Measurements from ENCODE around the gene FZD8.

Gene FZD8

DNA sequence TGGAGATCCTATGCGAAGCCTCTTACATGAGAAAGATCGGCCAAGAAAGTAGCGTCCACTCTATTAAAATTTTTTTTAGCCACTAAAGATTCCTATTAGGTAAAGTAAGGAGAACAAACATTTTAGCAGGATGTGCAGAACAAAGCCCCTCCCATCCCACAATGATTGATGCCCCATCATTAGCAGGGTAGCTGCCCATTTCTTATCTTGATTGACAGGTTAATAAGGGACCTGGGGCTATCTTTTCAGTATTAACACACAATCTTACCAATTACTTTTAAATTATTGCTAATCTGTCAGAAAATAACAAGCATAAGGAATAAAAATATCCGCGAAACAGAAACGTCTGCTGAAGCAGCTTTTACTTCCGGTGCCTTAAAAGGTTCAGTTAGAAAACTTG, 5.1 kb downstream of the FZD8 start:
- H3K36me3 Mint-ChIP-seq (ENCODE audit: low read depth): no peaks in the 10 kb centered on the region
- peaks cover 50% of the 10 kb centered on the region for H3K27me3 Mint-ChIP-seq
- H3K4me3 Mint-ChIP-seq: no peak overlapping the region

DNA sequence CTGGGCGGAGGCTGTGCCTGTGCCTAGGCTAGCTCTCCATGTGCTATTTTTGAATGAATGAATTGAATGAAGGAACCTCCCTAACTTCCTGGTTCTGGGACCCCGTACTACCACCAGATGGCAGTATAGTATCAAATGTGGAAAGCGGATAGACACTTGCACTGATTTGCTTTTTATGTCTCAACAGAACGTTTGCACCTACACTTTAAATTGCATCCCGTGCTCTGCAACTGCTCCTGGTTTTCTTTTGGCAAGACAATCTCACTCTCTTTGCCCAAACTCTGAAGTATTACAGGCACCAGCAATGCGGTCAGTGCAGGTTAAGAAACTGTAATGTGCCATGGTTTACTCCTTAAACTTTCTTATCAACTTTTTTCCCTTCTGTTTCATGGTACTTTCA, 6.5 kb downstream of the FZD8 start:
- Mint-ChIP-seq H3K4me3 (no peak overlapping the region), H3K27me3 (peaks cover 45% of the 10 kb centered on the region), H3K9me3 (no peaks in the 10 kb centered on the region), H3K27ac (no peak overlapping the region), H3K36me3 (ENCODE audit: low read depth) (no peaks in the 10 kb centered on the region), H3K4me1 (ENCODE audit: low read depth) (peaks cover 11% of the 10 kb centered on the region)
- no peak for DNase-seq

More for the DNA sequence above, 5.1 kb downstream of the FZD8 start:
- H3K9me3 Mint-ChIP-seq: no peaks in the 10 kb centered on the region
- no peak overlapping the region for H3K27ac Mint-ChIP-seq
- DNase-seq: no peak
- peaks cover 15% of the 10 kb centered on the region for H3K4me1 Mint-ChIP-seq (ENCODE audit: low read depth)

DNA sequence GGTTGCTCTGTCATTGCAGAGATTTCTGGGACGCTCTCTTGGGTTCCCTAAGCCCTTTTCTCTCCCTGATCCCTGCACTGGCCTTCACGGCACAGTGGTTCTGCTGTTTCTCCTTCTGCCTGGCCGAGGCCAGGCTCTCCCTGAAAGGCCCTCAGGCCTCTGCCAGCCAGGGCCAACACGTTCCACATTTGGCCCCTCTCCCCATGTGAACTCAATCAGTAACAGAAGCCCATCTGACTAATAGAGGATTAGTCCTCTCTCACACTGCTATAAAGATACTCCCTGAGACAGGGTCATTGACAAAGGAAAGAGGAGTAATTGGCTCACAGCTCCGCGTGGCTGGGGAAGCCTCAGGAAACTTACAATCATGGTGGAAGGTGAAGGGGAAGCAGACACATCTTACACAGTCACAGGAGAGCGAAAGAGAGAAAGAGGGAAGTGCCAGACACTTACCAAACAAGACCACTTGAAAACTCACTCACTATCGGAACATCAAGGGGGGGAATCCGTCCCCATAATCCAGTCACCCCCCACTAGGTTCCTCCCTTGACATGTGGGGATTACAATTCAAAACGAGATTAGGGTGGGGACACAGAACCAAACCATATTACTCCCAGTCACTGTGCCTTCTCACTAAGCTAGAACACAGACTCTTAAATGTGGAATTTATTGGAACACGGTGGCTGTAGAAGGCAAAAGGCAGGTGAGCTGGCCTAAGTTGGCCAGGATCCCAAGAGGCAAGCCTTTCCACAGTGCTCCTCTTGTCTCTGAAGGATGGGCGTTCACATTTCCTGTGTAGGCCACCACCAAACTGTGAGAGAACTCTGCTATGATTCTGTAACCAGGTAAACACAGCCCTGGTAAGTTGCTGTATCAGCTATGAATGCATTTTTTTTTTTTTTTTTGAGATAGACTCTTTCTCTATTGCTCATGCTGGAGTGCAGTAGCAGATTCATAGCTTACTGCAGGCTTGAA, 8.8 kb downstream of the FZD8 start:
- Mint-ChIP-seq H3K4me3 (no peak overlapping the region), H3K9me3 (no peaks in the 10 kb centered on the region), H3K4me1 (ENCODE audit: low read depth) (peaks cover 2% of the 10 kb centered on the region), H3K27me3 (peaks cover 37% of the 10 kb centered on the region), H3K36me3 (ENCODE audit: low read depth) (no peaks in the 10 kb centered on the region), H3K27ac (no peak overlapping the region)
- DNase-seq: no peak

DNA sequence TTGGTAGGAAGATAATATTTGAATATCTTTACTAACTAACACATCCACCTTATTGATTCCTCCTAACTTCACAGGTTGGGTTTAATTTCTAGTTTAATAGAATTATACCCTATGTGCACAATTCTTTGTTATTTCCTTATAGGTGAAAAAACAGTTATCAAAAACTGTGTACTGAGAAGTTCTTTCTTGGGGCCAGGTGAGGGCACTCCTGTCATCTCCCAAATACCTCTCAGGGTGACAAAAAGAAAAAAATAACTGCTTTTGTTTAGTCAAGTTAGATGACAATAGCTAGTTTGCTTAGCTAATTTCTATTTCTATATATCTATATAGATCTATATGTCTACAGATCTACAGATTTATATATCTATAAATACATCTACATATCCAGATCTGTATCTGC, 10.1 kb downstream of the FZD8 start:
- Mint-ChIP-seq H3K4me3 (no peak overlapping the region), H3K9me3 (no peaks in the 10 kb centered on the region), H3K36me3 (ENCODE audit: low read depth) (no peaks in the 10 kb centered on the region), H3K27ac (no peak overlapping the region), H3K27me3 (peaks cover 27% of the 10 kb centered on the region), H3K4me1 (ENCODE audit: low read depth) (no peaks in the 10 kb centered on the region)
- no peak for DNase-seq

DNA sequence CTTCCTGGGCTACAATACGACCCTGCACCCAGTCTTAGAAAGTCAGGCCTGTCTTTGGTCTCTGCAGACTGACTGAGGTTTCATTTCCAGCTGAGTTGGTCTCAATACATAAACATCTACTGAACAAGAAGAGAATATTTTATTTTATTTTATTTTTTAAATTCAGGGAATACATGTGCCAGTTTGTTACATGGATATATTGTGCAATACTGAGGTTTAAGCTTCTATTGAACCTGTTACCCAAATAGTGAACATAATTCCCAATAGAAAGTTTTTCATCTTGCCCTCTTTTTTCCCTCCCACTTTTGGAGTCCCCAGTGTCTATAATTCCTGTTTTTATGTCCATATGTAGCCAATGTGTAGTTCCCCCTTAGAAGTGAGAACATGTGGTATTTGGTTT, 10.7 kb downstream of the FZD8 start:
- DNase-seq: no peak
- Mint-ChIP-seq H3K4me3 (no peak overlapping the region), H3K27me3 (peaks cover 22% of the 10 kb centered on the region), H3K4me1 (ENCODE audit: low read depth) (no peaks in the 10 kb centered on the region), H3K27ac (no peak overlapping the region), H3K36me3 (ENCODE audit: low read depth) (no peaks in the 10 kb centered on the region), H3K9me3 (no peaks in the 10 kb centered on the region)

DNA sequence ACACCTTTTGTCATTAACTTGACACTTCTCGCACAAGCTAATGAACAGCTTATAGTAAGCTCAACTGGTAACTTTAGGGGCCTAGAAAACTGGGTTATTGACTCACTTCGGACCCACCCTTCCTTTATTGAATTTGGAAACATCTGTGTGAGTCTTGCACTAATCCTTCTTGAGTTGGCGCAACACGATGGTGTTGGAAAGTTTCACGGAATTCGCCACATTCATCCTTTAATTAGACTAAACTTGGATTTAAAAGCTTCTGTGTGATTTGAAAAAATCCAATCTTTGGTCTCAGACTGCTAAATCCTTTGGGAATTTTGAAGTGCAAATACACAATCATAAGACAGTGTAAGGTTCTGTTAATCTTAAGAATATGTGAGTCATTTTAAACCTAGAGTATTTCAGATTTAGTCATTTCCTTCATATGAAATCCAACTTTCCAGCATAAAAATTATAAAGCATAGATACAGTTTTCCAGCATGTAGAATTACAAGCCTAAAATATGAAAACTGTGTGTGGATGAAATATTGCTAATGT, 15.1 kb downstream of the FZD8 start:
- no peaks in the 10 kb centered on the region for H3K4me1 Mint-ChIP-seq (ENCODE audit: low read depth)
- H3K36me3 Mint-ChIP-seq (ENCODE audit: low read depth): no peaks in the 10 kb centered on the region
- H3K27me3 Mint-ChIP-seq: peaks cover 33% of the 10 kb centered on the region
- DNase-seq: no peak
- no peaks in the 10 kb centered on the region for H3K9me3 Mint-ChIP-seq
- H3K27ac Mint-ChIP-seq: no peak overlapping the region
- no peak overlapping the region for H3K4me3 Mint-ChIP-seq

GRCh38 chr10:35614312-35614711, 27.8 kb downstream of the FZD8 start:
- Mint-ChIP-seq H3K27me3 (peaks cover 58% of the 10 kb centered on the region), H3K9me3 (peaks cover 11% of the 10 kb centered on the region), H3K4me3 (no peak overlapping the region)

GRCh38 chr10:35613597-35614226, 28.4 kb downstream of the FZD8 start:
- Mint-ChIP-seq H3K36me3 (ENCODE audit: low read depth) (no peaks in the 10 kb centered on the region), H3K4me3 (no peak overlapping the region), H3K27me3 (peaks cover 62% of the 10 kb centered on the region), H3K4me1 (ENCODE audit: low read depth) (no peaks in the 10 kb centered on the region), H3K27ac (no peak overlapping the region), H3K9me3 (peaks cover 11% of the 10 kb centered on the region)
- no peak for DNase-seq

More at GRCh38 chr10:35614312-35614711, 27.8 kb downstream of the FZD8 start:
- H3K27ac Mint-ChIP-seq: no peak overlapping the region
- no peaks in the 10 kb centered on the region for H3K36me3 Mint-ChIP-seq (ENCODE audit: low read depth)
- no peaks in the 10 kb centered on the region for H3K4me1 Mint-ChIP-seq (ENCODE audit: low read depth)
- DNase-seq: no peak

DNA sequence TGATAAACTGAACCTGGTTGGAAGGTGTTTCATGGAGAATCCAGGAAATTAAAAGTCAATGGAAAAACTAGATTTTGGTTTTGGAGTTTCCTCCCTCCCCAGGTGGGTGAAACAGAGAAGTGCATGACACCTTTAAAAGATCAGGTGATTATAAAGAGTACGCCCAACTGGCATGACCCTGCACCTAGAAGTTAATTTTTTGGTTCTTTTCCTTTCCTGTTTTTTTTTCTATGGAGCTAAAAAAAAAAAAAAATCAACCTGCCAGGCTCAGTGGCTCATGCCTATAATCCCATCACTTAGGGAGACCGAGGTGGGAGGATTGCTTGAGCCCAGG, 29.0 kb downstream of the FZD8 start:
- Mint-ChIP-seq H3K27ac (no peak overlapping the region), H3K27me3 (peaks cover 64% of the 10 kb centered on the region)

DNA sequence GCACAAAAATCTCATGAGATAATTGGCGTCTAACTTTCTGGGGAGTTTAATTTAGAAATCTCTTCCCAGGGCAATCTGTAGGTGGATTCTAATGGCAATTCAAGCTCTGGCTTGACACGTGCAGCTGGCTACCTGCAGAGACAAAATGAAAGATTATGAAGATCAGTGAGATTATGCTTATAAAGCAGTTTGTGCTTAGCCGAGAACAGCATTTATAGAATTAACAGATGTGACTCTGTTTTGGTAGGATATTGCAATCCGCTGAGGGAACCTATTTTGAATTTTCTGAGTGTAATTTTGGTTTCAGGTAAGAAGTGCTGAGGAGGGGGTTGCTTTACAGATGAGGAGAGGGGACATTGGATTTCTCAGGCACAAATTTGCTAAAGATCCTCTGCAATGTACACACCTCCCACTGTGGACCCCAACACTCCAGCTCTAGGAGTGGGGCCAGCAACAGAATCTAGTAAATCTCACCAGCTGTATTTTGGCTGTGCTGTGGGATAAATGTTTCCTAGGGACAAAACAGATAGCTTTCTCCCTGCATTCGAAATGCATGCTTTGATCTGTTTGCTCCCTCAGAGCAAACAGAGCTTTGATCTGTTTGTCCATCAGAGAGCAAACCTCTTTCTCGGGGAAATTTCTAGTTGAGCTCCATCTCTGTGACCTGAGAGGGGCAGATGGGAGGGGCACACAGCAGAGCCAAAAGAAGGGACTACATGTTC, 29.6 kb downstream of the FZD8 start:
- no peaks in the 10 kb centered on the region for H3K36me3 Mint-ChIP-seq (ENCODE audit: low read depth)
- DNase-seq: no peak
- H3K4me3 Mint-ChIP-seq: no peak overlapping the region
- no peak overlapping the region for H3K27ac Mint-ChIP-seq
- H3K4me1 Mint-ChIP-seq (ENCODE audit: low read depth): peaks cover under 1% of the 10 kb centered on the region
- H3K27me3 Mint-ChIP-seq: peaks cover 68% of the 10 kb centered on the region
- peaks cover 9% of the 10 kb centered on the region for H3K9me3 Mint-ChIP-seq

More for the DNA sequence above, 29.0 kb downstream of the FZD8 start:
- peaks cover 9% of the 10 kb centered on the region for H3K9me3 Mint-ChIP-seq
- H3K4me1 Mint-ChIP-seq (ENCODE audit: low read depth): no peaks in the 10 kb centered on the region
- DNase-seq: no peak
- H3K36me3 Mint-ChIP-seq (ENCODE audit: low read depth): no peaks in the 10 kb centered on the region
- no peak overlapping the region for H3K4me3 Mint-ChIP-seq

GRCh38 chr10:35611750-35612149, 30.3 kb downstream of the FZD8 start:
- Mint-ChIP-seq H3K4me1 (ENCODE audit: low read depth) (peaks cover 4% of the 10 kb centered on the region), H3K9me3 (peaks cover 9% of the 10 kb centered on the region), H3K27ac (no peak overlapping the region), H3K27me3 (peaks cover 75% of the 10 kb centered on the region), H3K4me3 (no peak overlapping the region), H3K36me3 (ENCODE audit: low read depth) (no peaks in the 10 kb centered on the region)
- DNase-seq: no peak

- Mint-ChIP-seq H3K4me3 (no peak overlapping the region), H3K27ac (no peak overlapping the region), H3K9me3 (peaks cover 9% of the 10 kb centered on the region), H3K4me1 (ENCODE audit: low read depth) (peaks cover 4% of the 10 kb centered on the region), H3K27me3 (peaks cover 77% of the 10 kb centered on the region), H3K36me3 (ENCODE audit: low read depth) (no peaks in the 10 kb centered on the region)
- no peak for DNase-seq
Observed at GRCh38 chr10:35608328-35608672, 33.8 kb downstream of the FZD8 start.

GRCh38 chr10:35607475-35608327, 34.4 kb downstream of the FZD8 start:
- no peak for DNase-seq
- H3K27me3 Mint-ChIP-seq: peaks cover 75% of the 10 kb centered on the region
- H3K9me3 Mint-ChIP-seq: peaks cover 9% of the 10 kb centered on the region
- no peak overlapping the region for H3K27ac Mint-ChIP-seq
- H3K36me3 Mint-ChIP-seq (ENCODE audit: low read depth): no peaks in the 10 kb centered on the region
- peaks cover 4% of the 10 kb centered on the region for H3K4me1 Mint-ChIP-seq (ENCODE audit: low read depth)
- peak overlapping the region; percentile 59 for H3K4me3 Mint-ChIP-seq

DNA sequence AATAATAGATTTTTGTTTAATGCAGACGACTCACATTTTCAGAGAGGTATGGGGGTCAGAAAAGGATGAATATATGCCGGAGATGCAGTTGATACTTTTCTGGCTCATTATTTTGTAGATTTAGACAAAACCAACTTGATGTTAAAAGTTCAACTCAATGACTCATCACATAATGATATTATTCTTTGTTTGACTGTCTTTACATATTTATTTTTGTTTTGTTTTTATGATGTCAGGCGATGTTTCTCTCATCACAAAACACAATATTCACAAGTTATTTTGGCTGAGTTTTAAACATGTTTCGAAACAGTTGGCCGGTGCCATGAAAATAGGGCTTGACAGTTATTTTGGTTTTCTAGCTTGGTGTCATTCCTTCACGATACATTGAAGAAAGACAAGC, 35.7 kb downstream of the FZD8 start:
- H3K9me3 Mint-ChIP-seq: peaks cover 9% of the 10 kb centered on the region
- no peak for DNase-seq
- peaks cover 4% of the 10 kb centered on the region for H3K4me1 Mint-ChIP-seq (ENCODE audit: low read depth)
- H3K36me3 Mint-ChIP-seq (ENCODE audit: low read depth): no peaks in the 10 kb centered on the region
- H3K4me3 Mint-ChIP-seq: no peak overlapping the region
- H3K27ac Mint-ChIP-seq: no peak overlapping the region
- peaks cover 67% of the 10 kb centered on the region for H3K27me3 Mint-ChIP-seq
